GM06990 (cell line): ENCODE data around the gene PPP4R4.
"Not testable (repeated sequence)": the region's sequence is repeated elsewhere in the genome, so short reads cannot be mapped to it uniquely, and the experiment has no call there.

Experiments used
- DNase-seq: peaks from one replicate; pipeline ENCODE4 v3.0.0-alpha.2; 2011; ENCODE audit not compliant: insufficient read length; ENCODE audit errors: extremely low read depth
- H3K27me3 ChIP-seq: replicated peaks from 2 replicates; pipeline ENCODE4 v1.6.0; 2011; ENCODE audit warnings: low read length; ENCODE audit not compliant: control insufficient read depth, insufficient read depth
- H3K36me3 ChIP-seq: 2 replicates; pipeline ENCODE4 v1.5.1; 2011; ENCODE audit warnings: low read length; ENCODE audit not compliant: control insufficient read depth, insufficient read depth
- H3K4me3 ChIP-seq: replicated peaks from 2 replicates; pipeline ENCODE4 v1.5.1; 2011; ENCODE audit warnings: low read depth, mild to moderate bottlenecking, control low read depth, low read length
- CTCF ChIP-seq: IDR thresholded peaks from 2 replicates; pipeline ENCODE4 v1.5.1; 2011; ENCODE audit warnings: low read length, control low read depth, mild to moderate bottlenecking, inconsistent platforms; ENCODE audit not compliant: insufficient read depth, poor library complexity, severe bottlenecking

Gene PPP4R4

DNA sequence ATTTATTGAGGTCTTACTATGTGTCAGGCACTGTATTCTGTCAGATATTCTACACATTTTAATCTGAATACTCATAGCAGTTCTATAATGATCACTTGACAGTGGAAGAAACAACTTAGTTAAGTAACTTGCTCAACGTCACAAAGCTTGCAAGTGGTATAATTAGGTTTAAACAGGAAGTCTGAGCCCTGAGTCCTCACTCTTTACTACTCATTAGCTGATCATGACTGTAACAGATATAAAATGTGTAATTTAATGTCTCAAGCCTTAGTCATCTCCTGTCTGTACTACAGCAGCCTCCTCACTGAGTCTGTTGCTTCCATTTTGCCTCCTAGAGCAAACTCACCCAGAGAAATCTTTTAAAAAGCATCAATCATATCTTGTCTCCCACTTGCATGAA, 38.9 kb downstream of the PPP4R4 start:
- Histone ChIP-seq H3K4me3 (no peak overlapping the region), H3K27me3 (no peaks in the 10 kb centered on the region), H3K36me3 (no peaks in the 10 kb centered on the region)
- DNase-seq, result no peak
- no peak for TF ChIP-seq CTCF

GRCh38 chr14:94213741-94214140, 39.6 kb downstream of the PPP4R4 start:
- TF ChIP-seq CTCF, result no peak
- Histone ChIP-seq H3K4me3 (no peak overlapping the region), H3K36me3 (no peaks in the 10 kb centered on the region), H3K27me3 (no peaks in the 10 kb centered on the region)
- DNase-seq, result no peak

DNA sequence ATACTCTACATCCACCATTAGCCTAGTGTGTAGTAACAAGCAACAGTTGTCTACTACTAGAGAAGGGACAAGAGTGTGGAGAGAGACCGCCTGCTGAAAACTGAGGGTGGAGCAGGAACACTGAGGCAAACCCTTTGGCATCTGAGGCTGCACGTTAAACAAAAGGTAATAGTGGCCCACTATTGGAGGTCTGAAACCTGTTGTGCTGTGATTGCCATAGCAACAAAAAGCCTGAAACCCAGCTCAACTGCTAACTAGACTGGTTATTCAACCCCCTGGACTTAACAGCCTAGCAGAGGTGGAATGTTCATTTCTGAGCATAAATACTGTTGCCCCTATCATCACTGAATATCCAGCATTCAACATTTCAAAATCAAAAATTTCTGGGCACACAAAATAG, 43.0 kb downstream of the PPP4R4 start:
- Histone ChIP-seq H3K27me3 (no peaks in the 10 kb centered on the region), H3K36me3 (no peaks in the 10 kb centered on the region), H3K4me3 (no peak overlapping the region)
- no peak for DNase-seq
- TF ChIP-seq CTCF, result no peak

- not testable (repeated sequence) for DNase-seq, H3K36me3 ChIP-seq, H3K27me3 ChIP-seq, H3K4me3 ChIP-seq
Observed at GRCh38 chr14:94218198-94218886, 44.2 kb downstream of the PPP4R4 start.

- Histone ChIP-seq H3K36me3 (no peaks in the 10 kb centered on the region), H3K4me3 (no peak overlapping the region), H3K27me3 (no peaks in the 10 kb centered on the region)
- no peak for TF ChIP-seq CTCF
- no peak for DNase-seq
Observed at GRCh38 chr14:94224040-94224439, 49.9 kb downstream of the PPP4R4 start.

- Histone ChIP-seq H3K4me3 (no peak overlapping the region), H3K27me3 (no peaks in the 10 kb centered on the region), H3K36me3 (no peaks in the 10 kb centered on the region)
- DNase-seq, result no peak
- no peak for TF ChIP-seq CTCF
Observed at GRCh38 chr14:94225460-94226378, 51.6 kb downstream of the PPP4R4 start.
